Brain microvascular endothelial cell (primary cell): ENCODE results near the gene CCDC167.

Experiments used
- DNase-seq: peaks from one replicate; pipeline ENCODE4 v3.0.0-alpha.2; 2020
- H3K27ac ChIP-seq: fragments of 250-450 bp; sonication (Bioruptor Pico); 2 replicates; pipeline ENCODE4 v1.5.1; 2020; ENCODE audit warnings: mild to moderate bottlenecking, moderate library complexity
- H3K27me3 ChIP-seq: fragments of 250-450 bp; sonication (Bioruptor Pico); replicated peaks from 2 replicates; pipeline ENCODE4 v1.5.1; 2020; ENCODE audit warnings: mild to moderate bottlenecking
- H3K36me3 ChIP-seq: fragments of 250-450 bp; sonication (Bioruptor Pico); replicated peaks from 2 replicates; pipeline ENCODE4 v1.5.1; 2020; ENCODE audit warnings: mild to moderate bottlenecking
- H3K4me3 ChIP-seq: 2 replicates; pipeline ENCODE4 v1.5.1; 2011; ENCODE audit warnings: low read depth, mild to moderate bottlenecking, control low read depth, low read length, moderate library complexity
- CTCF ChIP-seq: IDR thresholded peaks from 2 replicates; pipeline ENCODE4 v1.5.1; 2011; ENCODE audit warnings: low read depth, mild to moderate bottlenecking, moderate library complexity, low read length, control low read depth, inconsistent platforms; ENCODE audit errors: missing control alignments
- in situ Hi-C: cut with HindIII; loops from 2 replicates; pipeline ENCODE4 v1.10.0; 2017; ENCODE audit warnings: low sequenced_read_pairs, low pct_ligation_motif_present

The CCDC167 gene

GRCh38 chr6:37477191-37477590, 22.5 kb downstream of the CCDC167 start:
- in situ Hi-C loops, result no loop called here
- Histone ChIP-seq H3K4me3 (no peak overlapping the region), H3K27ac (no peak overlapping the region), H3K27me3 (no peaks in the 10 kb centered on the region), H3K36me3 (peaks cover 21% of the 10 kb centered on the region)
- DNase-seq, result no peak
- no peak for TF ChIP-seq CTCF

- Histone ChIP-seq H3K27ac (no peak overlapping the region), H3K36me3 (peaks cover 23% of the 10 kb centered on the region), H3K27me3 (no peaks in the 10 kb centered on the region), H3K4me3 (no peak overlapping the region)
- in situ Hi-C loops, result no loop called here
- TF ChIP-seq CTCF, result no peak
- DNase-seq, result no peak
These were observed 25.4 kb downstream of the CCDC167 start for GRCh38 chr6:37474316-37474715.

- Histone ChIP-seq H3K27ac (no peak overlapping the region), H3K4me3 (no peak overlapping the region), H3K36me3 (peaks cover 20% of the 10 kb centered on the region), H3K27me3 (no peaks in the 10 kb centered on the region)
- in situ Hi-C loops, result no loop called here
- DNase-seq, result no peak
- TF ChIP-seq CTCF, result no peak
These were observed 26.2 kb downstream of the CCDC167 start for GRCh38 chr6:37473364-37474095.

- no peak for DNase-seq
- in situ Hi-C loops, result no loop called here
- Histone ChIP-seq H3K4me3 (no peak overlapping the region), H3K27ac (no peak overlapping the region), H3K36me3 (peaks cover 17% of the 10 kb centered on the region), H3K27me3 (no peaks in the 10 kb centered on the region)
- TF ChIP-seq CTCF, result no peak
These were observed 32.0 kb downstream of the CCDC167 start for GRCh38 chr6:37467718-37468117.

- no peak for TF ChIP-seq CTCF
- in situ Hi-C loops, result no loop called here
- H3K36me3 ChIP-seq, result peaks cover 35% of the 10 kb centered on the region
- no peak for DNase-seq
- no peaks in the 10 kb centered on the region for H3K27me3 ChIP-seq
- no peak overlapping the region for H3K27ac ChIP-seq
- no peak overlapping the region for H3K4me3 ChIP-seq
These were observed 36.6 kb downstream of the CCDC167 start for GRCh38 chr6:37463110-37463509.

DNA sequence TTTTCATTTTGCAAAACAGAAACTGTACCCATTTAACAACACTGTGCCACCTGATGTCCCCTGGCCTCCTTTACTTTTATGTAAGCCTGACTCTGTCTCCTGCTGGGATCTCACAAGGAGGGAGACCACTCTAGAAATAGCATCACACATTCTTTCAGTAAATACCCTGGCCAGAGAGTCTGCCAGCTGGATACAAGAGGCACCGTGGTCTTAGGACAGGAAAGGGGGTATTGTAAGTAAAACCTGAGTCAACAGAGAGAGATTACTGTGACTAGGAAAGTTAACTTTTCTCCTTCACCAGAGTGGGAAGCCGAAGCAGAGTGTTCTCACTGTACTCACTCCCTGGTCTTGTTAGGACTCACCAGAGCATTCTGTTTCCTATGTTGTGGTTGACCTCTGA, 38.9 kb downstream of the CCDC167 start:
- peaks cover 37% of the 10 kb centered on the region for H3K36me3 ChIP-seq
- no peak for TF ChIP-seq CTCF
- in situ Hi-C loops, result no loop called here

More for the DNA sequence above, 38.9 kb downstream of the CCDC167 start:
- Histone ChIP-seq H3K4me3 (no peak overlapping the region), H3K27ac (no peak overlapping the region), H3K27me3 (no peaks in the 10 kb centered on the region)
- DNase-seq, result no peak
